HCEC 1CT (cell line): ENCODE results near the gene BLM.

Source experiments
- DNase-seq: peaks from one replicate; pipeline ENCODE4 v3.0.0-alpha.2; 2017

The BLM gene

GRCh38 chr15:90742087-90742486 is 24.9 kb downstream of the BLM start:
- DNase-seq: no peak

- no peak for DNase-seq
Measured at GRCh38 chr15:90743407-90743806, 26.3 kb downstream of the BLM start.

- DNase-seq: no peak
Measured at GRCh38 chr15:90744759-90745402, 27.7 kb downstream of the BLM start.

DNA sequence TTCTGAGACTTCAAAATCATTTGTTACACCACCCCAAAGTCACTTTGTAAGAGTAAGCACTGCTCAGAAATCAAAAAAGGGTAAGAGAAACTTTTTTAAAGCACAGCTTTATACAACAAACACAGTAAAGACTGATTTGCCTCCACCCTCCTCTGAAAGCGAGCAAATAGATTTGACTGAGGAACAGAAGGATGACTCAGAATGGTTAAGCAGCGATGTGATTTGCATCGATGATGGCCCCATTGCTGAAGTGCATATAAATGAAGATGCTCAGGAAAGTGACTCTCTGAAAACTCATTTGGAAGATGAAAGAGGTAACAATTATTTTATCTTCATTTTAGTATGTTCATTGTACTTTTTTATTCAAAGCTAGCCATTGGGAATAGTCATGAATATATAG is 32.6 kb downstream of the BLM start:
- no peak for DNase-seq

DNA sequence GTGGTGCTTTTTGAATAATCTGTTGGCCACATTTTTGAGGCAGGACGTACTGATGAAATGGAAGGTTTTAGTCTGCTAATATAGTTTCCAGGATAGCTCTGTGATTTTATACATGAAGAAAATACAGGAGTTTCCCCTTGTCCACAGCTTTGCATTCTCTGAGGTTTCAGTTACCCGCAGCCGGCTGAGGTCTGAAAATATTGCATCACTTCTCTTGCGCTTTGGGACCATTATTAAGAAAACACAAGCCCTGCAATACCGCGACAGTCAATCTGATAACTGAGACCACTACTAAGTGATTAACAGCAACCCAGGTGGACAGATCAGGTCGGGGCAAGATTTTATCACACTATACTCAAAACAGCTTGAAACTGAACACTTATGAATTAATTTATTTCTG is 33.0 kb downstream of the BLM start:
- no peak for DNase-seq

DNA sequence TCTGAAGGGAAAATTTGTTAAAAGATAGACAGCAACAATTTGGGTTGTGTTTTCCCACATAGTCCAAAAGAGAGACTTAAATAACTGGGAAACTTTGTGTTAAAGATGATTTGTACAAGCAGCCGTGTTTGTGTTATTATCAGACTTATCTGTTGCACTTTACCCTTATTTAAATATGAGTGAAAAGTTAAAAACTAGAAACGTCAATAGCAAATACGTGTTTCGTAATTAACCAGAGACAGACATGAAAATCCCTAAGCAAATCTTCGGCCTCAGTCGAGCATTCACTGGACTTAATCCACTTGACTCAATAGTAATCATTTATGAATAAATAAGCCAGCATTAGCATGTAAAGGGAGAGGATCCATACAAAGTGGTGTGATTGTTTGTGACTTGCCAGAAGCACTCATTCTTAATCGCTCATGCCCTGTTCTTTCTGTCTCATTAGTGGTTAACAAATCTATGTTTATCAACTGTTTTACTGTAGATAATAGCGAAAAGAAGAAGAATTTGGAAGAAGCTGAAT is 34.2 kb downstream of the BLM start:
- no peak for DNase-seq

- no peak for DNase-seq
Measured at GRCh38 chr15:90756916-90757315, 39.8 kb downstream of the BLM start.

- no peak for DNase-seq
Measured at GRCh38 chr15:90757461-90757860, 40.3 kb downstream of the BLM start.

DNA sequence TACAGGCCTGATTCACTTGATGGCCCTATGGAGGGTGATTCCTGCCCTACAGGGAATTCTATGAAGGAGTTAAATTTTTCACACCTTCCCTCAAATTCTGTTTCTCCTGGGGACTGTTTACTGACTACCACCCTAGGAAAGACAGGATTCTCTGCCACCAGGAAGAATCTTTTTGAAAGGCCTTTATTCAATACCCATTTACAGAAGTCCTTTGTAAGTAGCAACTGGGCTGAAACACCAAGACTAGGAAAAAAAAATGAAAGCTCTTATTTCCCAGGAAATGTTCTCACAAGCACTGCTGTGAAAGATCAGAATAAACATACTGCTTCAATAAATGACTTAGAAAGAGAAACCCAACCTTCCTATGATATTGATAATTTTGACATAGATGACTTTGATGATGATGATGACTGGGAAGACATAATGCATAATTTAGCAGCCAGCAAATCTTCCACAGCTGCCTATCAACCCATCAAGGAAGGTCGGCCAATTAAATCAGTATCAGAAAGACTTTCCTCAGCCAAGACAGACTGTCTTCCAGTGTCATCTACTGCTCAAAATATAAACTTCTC is 43.6 kb downstream of the BLM start:
- DNase-seq: no peak

DNA sequence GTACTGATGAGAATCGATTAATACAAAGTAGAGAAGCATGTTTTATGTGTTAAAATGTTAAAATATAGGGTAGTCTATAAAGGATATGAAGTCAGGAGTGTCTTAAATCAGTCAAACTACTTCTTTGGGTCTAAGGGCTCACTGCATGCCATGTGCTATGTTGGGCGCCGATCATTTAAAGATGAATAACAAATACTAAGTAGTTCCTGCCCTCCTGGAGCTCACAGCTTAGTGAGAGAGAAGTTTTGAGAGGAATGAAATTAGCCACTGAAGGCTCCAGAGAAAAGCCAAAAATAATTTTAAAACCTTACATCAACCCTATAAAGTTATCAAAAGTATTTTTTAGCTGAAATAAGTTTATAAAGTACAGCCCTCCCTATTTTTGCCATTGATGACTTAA is 44.5 kb downstream of the BLM start:
- no peak for DNase-seq

DNA sequence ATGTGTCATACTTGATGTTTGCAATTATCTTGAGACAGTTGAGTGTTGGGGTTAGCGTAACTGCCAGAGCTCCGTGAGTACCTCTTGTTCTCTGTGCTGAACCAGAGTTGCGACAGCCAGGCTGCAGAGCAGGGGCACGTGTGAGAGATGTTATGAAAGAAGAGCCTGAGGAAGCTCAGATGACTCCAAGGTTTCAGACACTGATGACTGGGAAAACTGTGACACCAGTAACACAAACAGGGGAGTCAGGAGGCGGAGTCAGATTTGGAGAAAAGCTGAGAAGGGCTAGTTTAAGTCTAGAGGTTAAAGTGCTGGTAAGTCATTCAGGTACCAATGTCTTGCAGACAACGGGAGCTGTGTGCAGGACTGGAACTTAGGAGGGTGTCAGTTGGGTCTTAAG is 45.0 kb downstream of the BLM start:
- peak; percentile 78 for DNase-seq

GRCh38 chr15:90763366-90764099 is 46.4 kb downstream of the BLM start:
- DNase-seq: no peak

DNA sequence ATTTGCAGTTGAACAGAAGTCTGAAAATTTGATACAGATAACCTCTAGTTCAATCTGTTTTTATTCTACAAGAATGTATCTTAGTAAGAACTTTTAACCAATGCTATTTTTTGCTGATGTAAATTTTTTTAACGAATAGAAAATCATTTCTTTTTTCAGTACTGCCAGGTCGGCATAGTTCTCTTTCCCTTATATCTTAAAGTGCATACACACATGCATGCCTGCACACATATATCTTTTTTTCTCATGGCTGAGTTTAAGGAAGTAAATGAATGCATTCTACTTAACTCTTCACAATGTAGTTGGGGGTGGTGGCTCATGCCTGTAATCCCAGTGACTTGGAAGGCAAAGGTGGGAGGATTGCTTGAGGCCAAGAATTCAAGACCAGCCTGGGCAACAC is 48.4 kb downstream of the BLM start:
- no peak for DNase-seq

DNA sequence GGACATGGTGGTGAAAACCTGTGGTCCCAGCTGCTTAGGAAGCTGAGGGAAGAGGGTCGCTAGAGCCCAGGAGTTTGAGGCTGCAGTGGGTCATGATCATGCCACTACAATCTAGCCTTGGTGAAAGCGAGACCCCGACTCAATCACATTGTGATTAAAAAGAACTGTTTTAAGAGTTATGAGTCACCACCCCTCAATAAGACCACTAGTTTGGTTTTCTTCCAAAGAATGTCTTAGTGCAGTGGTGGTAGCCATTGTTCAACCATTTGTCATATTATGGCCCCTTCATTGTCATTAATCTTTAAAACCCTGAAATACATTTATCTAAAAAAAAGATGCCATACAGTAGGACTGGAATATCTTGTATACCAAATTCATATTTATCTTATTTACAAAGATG is 48.8 kb downstream of the BLM start:
- DNase-seq: no peak

DNA sequence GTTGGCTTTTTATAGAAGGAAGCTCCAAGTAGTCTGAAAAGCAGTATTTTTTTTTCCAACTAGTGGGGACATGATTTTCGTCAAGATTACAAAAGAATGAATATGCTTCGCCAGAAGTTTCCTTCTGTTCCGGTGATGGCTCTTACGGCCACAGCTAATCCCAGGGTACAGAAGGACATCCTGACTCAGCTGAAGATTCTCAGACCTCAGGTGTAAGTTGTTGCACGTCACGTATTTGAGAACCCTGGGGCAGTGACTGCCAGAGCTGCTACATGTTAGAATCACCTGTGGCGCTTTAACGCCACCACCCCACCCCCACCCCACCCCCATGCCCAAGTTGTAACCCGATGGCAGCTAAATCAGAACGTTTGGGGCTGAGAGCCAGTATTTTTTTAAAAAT is 52.2 kb downstream of the BLM start:
- no peak for DNase-seq

- DNase-seq: no peak
Measured at GRCh38 chr15:90773485-90773884, 56.3 kb downstream of the BLM start.

DNA sequence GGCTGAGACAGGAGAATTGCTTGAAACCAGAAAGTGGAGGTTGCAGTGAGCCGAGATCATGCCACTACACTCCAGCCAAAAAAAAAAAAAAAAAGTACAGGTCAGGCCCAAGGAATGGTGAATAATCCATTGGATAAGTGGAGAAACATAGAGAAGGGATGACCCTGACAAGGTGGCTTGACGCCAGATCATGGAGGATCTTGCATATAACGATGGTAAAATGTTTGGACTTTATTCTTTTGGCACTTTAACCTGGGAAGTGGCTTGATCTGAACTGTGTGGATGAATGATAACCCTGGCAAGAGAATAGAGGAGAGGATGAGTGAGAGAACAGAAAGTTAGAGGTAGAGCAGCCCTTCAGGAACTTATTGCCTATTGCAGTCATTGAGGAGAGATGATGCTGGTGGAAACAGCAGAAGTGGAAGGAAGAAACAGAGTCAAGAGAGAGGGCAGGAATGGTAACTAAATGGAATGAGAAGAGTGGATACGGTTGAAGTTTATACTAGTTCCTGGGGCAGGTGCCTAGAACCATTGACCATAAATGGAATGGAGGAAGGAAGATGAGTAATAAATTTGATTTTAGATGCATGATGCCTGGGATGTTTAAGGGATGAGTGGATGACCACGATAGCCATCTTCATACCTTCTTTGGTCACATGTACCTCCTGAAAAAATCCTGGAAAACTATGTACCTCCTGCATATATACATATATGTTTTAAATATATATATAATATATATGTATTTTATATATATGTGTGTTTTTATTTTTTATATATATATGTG is 57.8 kb downstream of the BLM start:
- peak; percentile 79 for DNase-seq

GRCh38 chr15:90780916-90781315 is 63.8 kb downstream of the BLM start:
- DNase-seq: no peak

GRCh38 chr15:90782442-90782841 is 65.3 kb downstream of the BLM start:
- DNase-seq: no peak

GRCh38 chr15:90787881-90788280 is 70.7 kb downstream of the BLM start:
- no peak for DNase-seq

DNA sequence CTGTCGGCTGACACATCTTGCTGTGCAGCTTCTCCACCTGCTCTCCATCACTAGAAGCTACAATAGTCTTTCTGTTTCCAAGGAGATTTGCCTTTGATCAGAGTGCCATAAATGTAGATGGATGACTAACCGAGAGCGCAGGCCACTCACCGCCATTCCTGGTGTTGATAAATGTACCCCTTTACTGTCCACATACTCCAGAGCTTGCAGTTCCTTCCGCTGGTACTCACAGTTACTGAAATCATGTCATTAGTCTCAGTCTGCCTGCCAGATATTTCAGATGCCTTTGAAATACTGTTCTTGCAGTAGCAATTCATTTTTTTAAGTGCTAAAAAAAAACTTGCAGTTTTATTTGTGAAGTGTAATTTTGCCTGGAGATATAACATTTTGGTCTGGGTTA is 72.3 kb downstream of the BLM start:
- no peak for DNase-seq

- DNase-seq: no peak
Measured at GRCh38 chr15:90790057-90790456, 72.9 kb downstream of the BLM start.

- DNase-seq: no peak
Measured at GRCh38 chr15:90790561-90790960, 73.4 kb downstream of the BLM start.

DNA sequence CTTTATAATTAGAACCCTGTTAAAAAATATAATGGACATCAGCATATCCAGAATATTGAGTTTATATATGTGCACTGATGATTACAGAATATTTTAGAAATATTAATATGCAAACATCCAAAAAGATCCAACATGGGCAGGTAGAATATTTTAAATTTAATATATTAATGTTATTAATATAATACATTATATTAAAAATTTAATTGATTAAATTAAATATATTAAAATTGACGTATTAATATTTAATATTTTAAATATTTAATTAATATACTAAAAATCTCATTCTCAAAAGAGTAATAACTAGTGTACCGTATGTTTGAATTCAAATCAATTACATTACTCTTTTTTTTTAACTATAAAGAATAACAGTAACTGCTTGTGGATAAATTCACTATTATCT is 77.4 kb downstream of the BLM start:
- no peak for DNase-seq
